NCI-H128 (cell line): Measurements from ENCODE around the gene MCUR1.

Experiments
- DNase-seq: peaks from one replicate; lab custom pipeline; 2025; ENCODE audit not compliant: unreplicated experiment; lab: John Stamatoyannopoulos, UW

Gene MCUR1

GRCh38 chr6:13741365-13741764 lies 73.0 kb downstream of the MCUR1 start:
- no peak for DNase-seq
